Endothelial cell of umbilical vein (primary cell): ENCODE results near the gene NPHP3. TPM values are rescaled to one million over a fixed set of nuclear protein-coding genes. Genes with fewer than 3 reads are reported as not detected.

Source experiments
- BruUV-seq: library from RNA; stranded (reverse); fragments of 400-500 nt; replicated peaks from 2 replicates; lab custom pipeline; 2021; lab: Mats Ljungman, UMichigan
- CTCF ChIA-PET: fragments of 300-600, 350-600 bp; sonication (Branson Sonifier 250); formaldehyde crosslinking; loops from one replicate; lab custom pipeline; 2021; ENCODE audit warnings: antibody characterized with exemption, inconsistent platforms; lab: Charles Lee
- POLR2A ChIA-PET: fragments of 300-600, 350-600 bp; sonication (Branson Sonifier 250); formaldehyde crosslinking; loops from one replicate; lab custom pipeline; 2021; ENCODE audit warnings: antibody characterized with exemption, inconsistent platforms; lab: Charles Lee
- DNase-seq: peaks from one replicate; pipeline ENCODE4 v3.0.0-alpha.2; 2011; ENCODE audit warnings: low read depth, low spot score
- FAIRE-seq: peaks from 2 replicates; lab custom pipeline; 2011; peaks lifted over from hg19 to GRCh38; lab: Jason Lieb, UNC
- H2AFZ ChIP-seq: 2 replicates; pipeline ENCODE4 v1.6.0; 2012; ENCODE audit warnings: low read depth, low read length, control low read depth, inconsistent platforms
- H3K27ac ChIP-seq: 2 replicates; pipeline ENCODE4 v1.5.1; 2011; ENCODE audit warnings: low read depth, mild to moderate bottlenecking, control low read depth, low read length, moderate library complexity; ENCODE audit not compliant: insufficient read depth
- H3K27me3 ChIP-seq, 2 experiments: 2 replicates each; pipeline versions ENCODE4 v1.6.0 to v1.6.1; 2011; ENCODE audit warnings: low read length in 2 of 2, mixed read lengths in 1 of 2; ENCODE audit not compliant: control insufficient read depth in 2 of 2, insufficient read depth in 2 of 2
- H3K36me3 ChIP-seq, 2 experiments: 2 replicates in 1 of 2; 3 replicates in 1 of 2; pipeline ENCODE4 v1.5.1; 2011; ENCODE audit warnings: low read length in 2 of 2, mild to moderate bottlenecking in 1 of 2, moderate library complexity in 1 of 2; ENCODE audit not compliant: control insufficient read depth in 2 of 2, insufficient read depth in 2 of 2; ENCODE audit errors: extremely low read depth in 1 of 2
- H3K4me1 ChIP-seq: 3 replicates; pipeline ENCODE4 v1.5.1; 2011; ENCODE audit warnings: mild to moderate bottlenecking, low read length; ENCODE audit not compliant: control insufficient read depth, insufficient read depth; ENCODE audit errors: extremely low read depth
- H3K4me2 ChIP-seq: 2 replicates; pipeline ENCODE4 v1.6.1; 2011; ENCODE audit warnings: low read length, control low read depth, mixed read lengths; ENCODE audit not compliant: insufficient read depth
- H3K4me3 ChIP-seq, 3 experiments: fragments of 200-600 bp in 1 of 3; sonication (generic), shearing (Covaris generic) in 1 of 3; replicated peaks in 1 of 3; 2 replicates each; pipeline ENCODE4 v1.5.1; 2011 to 2016; ENCODE audit warnings: control low read depth in 3 of 3, low read length in 3 of 3, mild to moderate bottlenecking in 2 of 3, inconsistent platforms in 1 of 3, low read depth in 1 of 3, moderate library complexity in 1 of 3; ENCODE audit not compliant: insufficient read depth in 1 of 3
- H3K79me2 ChIP-seq: 2 replicates; pipeline ENCODE4 v1.6.0; 2012; ENCODE audit warnings: low read length, inconsistent platforms; ENCODE audit not compliant: control insufficient read depth, insufficient read depth
- H3K9ac ChIP-seq: replicated peaks from 2 replicates; pipeline ENCODE3; 2011; ENCODE audit warnings: low read length, control low read depth; ENCODE audit not compliant: insufficient read depth; ENCODE audit errors: extremely low read depth
- H3K9me1 ChIP-seq: replicated peaks from 3 replicates; pipeline ENCODE4 v1.6.0; 2011; ENCODE audit warnings: mild to moderate bottlenecking, low read length; ENCODE audit not compliant: control insufficient read depth, insufficient read depth; ENCODE audit errors: extremely low read depth
- H3K9me3 ChIP-seq: replicated peaks from 2 replicates; pipeline ENCODE4 v1.5.1; 2012; ENCODE audit warnings: low read length, inconsistent platforms; ENCODE audit not compliant: control insufficient read depth, insufficient read depth
- H4K20me1 ChIP-seq: replicated peaks from 2 replicates; pipeline ENCODE3; 2011; ENCODE audit warnings: mild to moderate bottlenecking, low read length; ENCODE audit not compliant: control insufficient read depth, insufficient read depth; ENCODE audit errors: extremely low read depth
- EZH2 ChIP-seq: IDR thresholded peaks from 2 replicates; pipeline ENCODE4 v1.6.1; 2012; ENCODE audit warnings: borderline replicate concordance, low read depth, mild to moderate bottlenecking, moderate library complexity, low read length, inconsistent platforms; ENCODE audit not compliant: severe bottlenecking
- FOS ChIP-seq: IDR thresholded peaks from 2 replicates; pipeline ENCODE4 v1.6.1; 2011; ENCODE audit warnings: mild to moderate bottlenecking, low read length, moderate library complexity, borderline replicate concordance; ENCODE audit not compliant: insufficient read depth
- GATA2 ChIP-seq: IDR thresholded peaks from 2 replicates; pipeline ENCODE4 v1.7.0; 2011; ENCODE audit warnings: low read depth, mild to moderate bottlenecking, moderate library complexity, mixed read lengths, low read length; ENCODE audit not compliant: insufficient read length, insufficient read depth
- JUN ChIP-seq: IDR thresholded peaks from 2 replicates; pipeline ENCODE4 v1.6.1; 2011; ENCODE audit warnings: borderline replicate concordance, low read depth; ENCODE audit not compliant: insufficient read length, insufficient read depth
- MYC ChIP-seq: IDR thresholded peaks from one replicate; pipeline ENCODE4 v1.6.1; 2011; ENCODE audit warnings: mild to moderate bottlenecking, low read depth, low read length
- POLR2A ChIP-seq: IDR thresholded peaks from 2 replicates; pipeline ENCODE4 v1.6.1; 2012; ENCODE audit warnings: low read depth, mild to moderate bottlenecking, control low read depth, low read length
- POLR2AphosphoS5 ChIP-seq: IDR thresholded peaks from 2 replicates; pipeline ENCODE4 v1.6.1; 2012; ENCODE audit warnings: low read depth, mild to moderate bottlenecking, control low read depth, low read length, moderate library complexity; ENCODE audit not compliant: insufficient read depth
- dilution Hi-C: fragments of 300-500 bp; cut with MboI; formaldehyde crosslinking; loops from one replicate; pipeline ENCODE4 v1.15.0; 2019; ENCODE audit warnings: low sequenced_read_pairs; ENCODE audit not compliant: extremely low pct_ligation_motif_present
- intact Hi-C: fragments of 100-400 bp; cut with micrococcal nuclease; formaldehyde crosslinking; loops from one replicate; pipeline ENCODE4 v1.10.0; 2022
- polyA plus RNA-seq, 4 experiments: library from polyadenylated mRNA; depleted of rRNA in 3 of 4; stranded (reverse) in 3 of 4; unstranded in 1 of 4; fragments of >200 nt; gene quantifications; 2 replicates each; pipeline versions ENCODE4 v1.2.1 to v1.2.3, GENCODE V29; 2011 to 2012; ENCODE audit warnings: missing spikeins in 1 of 4
- total RNA-seq: library from RNA; stranded (reverse); gene quantifications from 2 replicates; pipeline ENCODE4 v1.2.3, GENCODE V29; 2021
- TF ChIP-seq, protein P1 (sequence below): IDR thresholded peaks from 2 replicates; pipeline ENCODE4 v1.6.1; 2011; ENCODE audit not compliant: insufficient read depth, insufficient read length
- TF ChIP-seq, protein P2 (sequence below), 2 donors: IDR thresholded peaks; 1 replicate in 1 of 2; 2 replicates in 1 of 2; pipeline ENCODE4 v1.5.1; 2011; ENCODE audit warnings: low read length in 2 of 2, mild to moderate bottlenecking in 2 of 2, moderate library complexity in 2 of 2, control low read depth in 1 of 2, inconsistent platforms in 1 of 2, low read depth in 1 of 2; ENCODE audit not compliant: insufficient read depth in 1 of 2; ENCODE audit errors: extremely low read depth in 1 of 2

The NPHP3 gene
- total and polyA plus RNA-seq, 2 donors (not counting 3 experiments of a cell fraction or from before 2014, with no cell fraction given), result 20.8 to 30.3 TPM

- no peaks in the 10 kb centered on the region for H3K9me3 ChIP-seq
- DNase-seq (no peak), FAIRE-seq (no peak)
- no peaks in the 10 kb centered on the region for H3K79me2 ChIP-seq
- ChIA-PET POLR2A (no interaction called here), CTCF (interaction anchor here (1.0 kb wide), 1 partner anchor 9 kb away, joined by 5 read pairs; the partner anchor contains the start of gene ACAD11)
- no peak overlapping the region for H2AFZ ChIP-seq
- no TSS peak for BruUV-seq
- no peaks in the 10 kb centered on the region for H4K20me1 ChIP-seq
- dilution Hi-C loops, result no loop called here
- TF ChIP-seq, protein P1, sequence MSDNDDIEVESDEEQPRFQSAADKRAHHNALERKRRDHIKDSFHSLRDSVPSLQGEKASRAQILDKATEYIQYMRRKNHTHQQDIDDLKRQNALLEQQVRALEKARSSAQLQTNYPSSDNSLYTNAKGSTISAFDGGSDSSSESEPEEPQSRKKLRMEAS, result no peak
- TF ChIP-seq EZH2 (no peak), JUN (no peak), GATA2 (no peak), MYC (no peak), POLR2AphosphoS5 (no peak), POLR2A (no peak), FOS (no peak)
- TF ChIP-seq, protein P2, sequence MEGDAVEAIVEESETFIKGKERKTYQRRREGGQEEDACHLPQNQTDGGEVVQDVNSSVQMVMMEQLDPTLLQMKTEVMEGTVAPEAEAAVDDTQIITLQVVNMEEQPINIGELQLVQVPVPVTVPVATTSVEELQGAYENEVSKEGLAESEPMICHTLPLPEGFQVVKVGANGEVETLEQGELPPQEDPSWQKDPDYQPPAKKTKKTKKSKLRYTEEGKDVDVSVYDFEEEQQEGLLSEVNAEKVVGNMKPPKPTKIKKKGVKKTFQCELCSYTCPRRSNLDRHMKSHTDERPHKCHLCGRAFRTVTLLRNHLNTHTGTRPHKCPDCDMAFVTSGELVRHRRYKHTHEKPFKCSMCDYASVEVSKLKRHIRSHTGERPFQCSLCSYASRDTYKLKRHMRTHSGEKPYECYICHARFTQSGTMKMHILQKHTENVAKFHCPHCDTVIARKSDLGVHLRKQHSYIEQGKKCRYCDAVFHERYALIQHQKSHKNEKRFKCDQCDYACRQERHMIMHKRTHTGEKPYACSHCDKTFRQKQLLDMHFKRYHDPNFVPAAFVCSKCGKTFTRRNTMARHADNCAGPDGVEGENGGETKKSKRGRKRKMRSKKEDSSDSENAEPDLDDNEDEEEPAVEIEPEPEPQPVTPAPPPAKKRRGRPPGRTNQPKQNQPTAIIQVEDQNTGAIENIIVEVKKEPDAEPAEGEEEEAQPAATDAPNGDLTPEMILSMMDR (IDR thresholded peaks at IDR 0.05; ENCODE audit: extremely low read depth in 1 of 2, insufficient read depth in 1 of 2, low read depth in 1 of 2, low read length in 2 of 2), result no peak
- H3K4me3 ChIP-seq, result no peak overlapping the region
- no peaks in the 10 kb centered on the region for H3K27me3 ChIP-seq
- no peaks in the 10 kb centered on the region for H3K36me3 ChIP-seq
- no peaks in the 10 kb centered on the region for H3K9me1 ChIP-seq
- H3K9ac ChIP-seq, result no peak overlapping the region
- intact Hi-C loops, result no loop called here
- no peak overlapping the region for H3K27ac ChIP-seq
- no peak overlapping the region for H3K4me2 ChIP-seq
- H3K4me1 ChIP-seq, result peaks cover 8% of the 10 kb centered on the region
These were observed 72.1 kb downstream of the NPHP3 start for GRCh38 chr3:132650153-132650552.
